ENCODE measurements around the gene PPIL6.

PPIL6 gene

DNA sequence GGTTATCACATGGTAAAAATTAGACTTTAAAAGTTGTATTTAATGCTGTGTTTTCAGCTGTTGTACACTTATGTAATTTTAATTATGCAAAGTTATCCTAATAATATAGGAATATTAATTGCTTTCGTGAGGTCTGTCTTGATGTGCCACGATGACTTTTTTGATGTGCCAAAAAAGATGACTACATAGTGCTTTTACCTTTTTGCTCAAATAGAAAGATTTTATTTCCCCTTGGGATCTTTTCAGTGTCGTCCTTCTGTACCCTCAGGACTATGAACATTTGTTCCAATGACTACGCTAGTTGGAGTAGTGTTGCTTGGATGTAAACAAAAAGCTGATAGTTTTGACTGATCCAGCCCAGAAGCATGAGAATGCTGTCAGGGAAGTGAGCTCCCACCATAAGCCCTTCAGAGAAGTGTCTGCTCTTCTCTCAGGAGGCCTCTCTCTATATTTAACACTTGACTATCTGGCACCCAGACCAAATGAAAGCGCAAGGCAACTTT lies 56.9 kb downstream of the PPIL6 start:
- H3K36me3 Mint-ChIP-seq (ENCODE audit: low read depth), result peaks cover 8% of the 10 kb centered on the region
- peak overlapping the region; percentile 90 for H3K27ac Mint-ChIP-seq
- H3K27me3 Mint-ChIP-seq (ENCODE audit: low read depth, poor library complexity), result peaks cover 10% of the 10 kb centered on the region
- TF ChIP-seq, protein P1, sequence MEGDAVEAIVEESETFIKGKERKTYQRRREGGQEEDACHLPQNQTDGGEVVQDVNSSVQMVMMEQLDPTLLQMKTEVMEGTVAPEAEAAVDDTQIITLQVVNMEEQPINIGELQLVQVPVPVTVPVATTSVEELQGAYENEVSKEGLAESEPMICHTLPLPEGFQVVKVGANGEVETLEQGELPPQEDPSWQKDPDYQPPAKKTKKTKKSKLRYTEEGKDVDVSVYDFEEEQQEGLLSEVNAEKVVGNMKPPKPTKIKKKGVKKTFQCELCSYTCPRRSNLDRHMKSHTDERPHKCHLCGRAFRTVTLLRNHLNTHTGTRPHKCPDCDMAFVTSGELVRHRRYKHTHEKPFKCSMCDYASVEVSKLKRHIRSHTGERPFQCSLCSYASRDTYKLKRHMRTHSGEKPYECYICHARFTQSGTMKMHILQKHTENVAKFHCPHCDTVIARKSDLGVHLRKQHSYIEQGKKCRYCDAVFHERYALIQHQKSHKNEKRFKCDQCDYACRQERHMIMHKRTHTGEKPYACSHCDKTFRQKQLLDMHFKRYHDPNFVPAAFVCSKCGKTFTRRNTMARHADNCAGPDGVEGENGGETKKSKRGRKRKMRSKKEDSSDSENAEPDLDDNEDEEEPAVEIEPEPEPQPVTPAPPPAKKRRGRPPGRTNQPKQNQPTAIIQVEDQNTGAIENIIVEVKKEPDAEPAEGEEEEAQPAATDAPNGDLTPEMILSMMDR (IDR thresholded peaks at IDR 0.05), result no peak
- H3K9me3 Mint-ChIP-seq, result no peaks in the 10 kb centered on the region
- H3K4me1 Mint-ChIP-seq, result peaks cover 41% of the 10 kb centered on the region
- DNase-seq, result no peak
- peak overlapping the region; percentile 94 for H3K4me3 Mint-ChIP-seq

DNA sequence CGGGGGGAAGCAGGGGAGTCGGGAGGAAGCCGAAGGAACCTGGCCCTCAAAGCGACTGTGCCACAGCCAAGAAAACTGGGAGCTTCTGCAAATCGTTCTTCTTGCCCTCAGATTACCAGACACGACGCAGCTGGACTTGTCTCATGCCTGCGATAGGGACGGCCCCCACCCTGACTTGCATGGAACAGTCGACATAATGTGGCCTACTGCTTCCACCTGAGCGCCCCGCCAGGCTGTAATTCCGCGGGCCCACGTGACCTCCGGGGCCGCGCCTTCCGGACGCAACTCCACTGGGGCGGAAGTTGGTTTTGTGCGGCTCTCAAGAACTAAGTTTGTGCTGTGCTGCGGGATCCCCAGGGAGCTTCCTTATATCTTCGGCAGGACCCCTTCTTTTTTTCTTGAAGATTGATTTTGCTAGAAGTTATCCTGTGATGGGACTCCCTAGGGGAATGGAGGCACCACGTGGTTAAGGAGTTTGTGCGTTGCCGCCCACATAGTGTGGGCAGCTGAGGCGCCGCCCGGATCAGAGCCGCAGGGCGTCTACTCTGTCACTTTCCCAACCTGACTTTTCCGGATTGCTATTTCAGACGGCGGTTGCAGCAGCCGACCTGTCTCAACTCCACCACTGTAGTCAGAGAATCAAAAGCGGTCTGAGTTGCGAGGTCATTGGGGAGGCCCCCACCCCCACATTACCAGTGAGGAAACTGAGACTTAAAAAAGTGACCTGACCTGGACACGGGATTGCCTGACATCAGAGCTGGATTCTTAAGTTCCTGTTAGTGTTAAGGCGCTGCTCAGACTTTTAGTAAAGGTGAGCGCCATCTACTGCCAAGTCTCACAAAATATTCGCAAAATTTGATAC lies 57.6 kb downstream of the PPIL6 start:
- H3K9me3 Mint-ChIP-seq, result no peaks in the 10 kb centered on the region
- peak; percentile 85 for DNase-seq
- H3K4me1 Mint-ChIP-seq, result peaks cover 46% of the 10 kb centered on the region
- TF ChIP-seq, protein P1 (IDR thresholded peaks at IDR 0.05), result peak; percentile 43
- H3K4me3 Mint-ChIP-seq, result peak overlapping the region; percentile 94
- peaks cover 15% of the 10 kb centered on the region for H3K36me3 Mint-ChIP-seq (ENCODE audit: low read depth)
- peaks cover 10% of the 10 kb centered on the region for H3K27me3 Mint-ChIP-seq (ENCODE audit: low read depth, poor library complexity)
- H3K27ac Mint-ChIP-seq, result peak overlapping the region; percentile 100

DNA sequence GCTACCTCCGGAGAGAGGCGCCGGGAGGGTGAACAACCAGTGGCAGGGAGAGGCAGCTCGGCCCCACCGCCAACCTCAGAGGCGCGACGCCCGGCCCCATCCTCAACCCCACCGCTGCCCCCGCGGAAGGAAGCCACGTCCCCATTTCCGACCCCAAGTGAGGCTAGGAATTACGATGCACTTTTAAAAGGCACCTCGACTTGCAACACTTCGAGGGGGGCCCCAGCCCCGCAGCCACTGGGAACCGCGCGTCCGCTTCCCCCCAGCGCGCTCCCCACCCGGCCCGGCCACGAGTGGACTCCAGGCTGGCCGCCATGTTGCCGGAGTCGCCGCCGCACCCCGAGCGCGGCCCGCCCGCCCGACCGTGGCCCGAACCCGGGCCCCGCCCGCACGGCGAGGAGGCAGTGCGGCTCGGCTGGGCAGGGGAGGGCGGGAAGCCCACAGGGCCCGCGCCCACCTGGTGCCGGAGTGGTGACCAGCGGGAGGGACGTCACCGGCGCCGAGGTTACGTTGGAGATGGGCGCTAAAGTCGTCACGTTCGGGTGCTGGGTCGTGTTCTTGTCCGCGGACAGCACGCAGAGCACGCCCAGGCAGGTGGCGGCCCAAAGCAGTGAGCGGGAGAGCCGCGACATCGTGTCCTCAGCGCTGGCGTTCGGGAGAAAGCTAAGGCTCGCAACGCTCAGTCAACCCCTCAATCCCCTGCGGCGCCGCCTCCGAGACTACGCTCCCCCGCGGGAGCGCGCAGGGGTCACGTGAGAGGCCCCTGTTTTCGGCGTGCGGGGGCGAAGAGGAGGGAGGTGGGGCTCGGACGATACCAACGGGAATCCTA lies 58.5 kb downstream of the PPIL6 start, which contains the start of gene CD164:
CD164 (minus strand) TSS at position 721 of the 829 bp plus-strand sequence; CDS start at position 632, 89 bp downstream.
- Mint-ChIP-seq H3K27ac (peak within 1 kb of the TSS; percentile 100), H3K36me3 (ENCODE audit: low read depth) (peaks cover 22% of the 10 kb centered on the region), H3K27me3 (ENCODE audit: low read depth, poor library complexity) (peaks cover 10% of the 10 kb centered on the region), H3K9me3 (no peaks in the 10 kb centered on the region), H3K4me3 (peak within 1 kb of the TSS; percentile 94), H3K4me1 (peaks cover 48% of the 10 kb centered on the region)
- TF ChIP-seq, protein P1 (IDR thresholded peaks at IDR 0.05), result no peak
- DNase-seq, result peak; percentile 92

DNA sequence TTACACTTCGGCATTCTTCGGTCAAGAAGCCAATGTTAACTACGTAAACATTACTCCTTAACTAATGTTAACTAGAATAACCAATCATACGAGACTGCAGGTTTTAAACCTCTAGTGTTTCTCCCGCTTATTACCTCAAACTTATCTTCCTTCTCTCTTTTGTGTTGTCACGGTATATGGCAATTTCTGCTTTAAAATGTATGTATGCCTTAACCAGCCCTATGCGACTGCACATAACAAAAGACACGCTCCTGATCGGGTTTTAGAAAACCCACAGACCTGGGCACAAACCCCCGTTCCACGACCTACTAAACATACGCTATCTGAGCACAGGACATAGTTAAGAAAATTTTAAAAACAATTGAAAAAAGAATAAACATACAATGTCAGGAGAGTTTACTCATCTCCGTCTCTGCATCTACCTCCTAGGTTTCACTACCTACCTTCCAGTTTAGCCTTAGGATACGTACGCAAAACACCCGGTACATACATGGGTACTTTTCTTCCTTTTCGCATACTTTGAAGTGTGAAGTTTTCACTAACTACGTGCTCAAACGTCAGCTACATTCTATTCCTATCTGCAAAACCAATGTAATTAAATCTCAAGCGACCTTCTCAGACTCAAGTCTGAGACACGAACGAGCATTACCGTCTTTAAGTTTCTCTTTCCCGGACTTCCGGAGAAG lies 59.2 kb downstream of the PPIL6 start:
- peaks cover 48% of the 10 kb centered on the region for H3K4me1 Mint-ChIP-seq
- no peaks in the 10 kb centered on the region for H3K9me3 Mint-ChIP-seq
- no peak for DNase-seq
- H3K27me3 Mint-ChIP-seq (ENCODE audit: low read depth, poor library complexity), result peaks cover 5% of the 10 kb centered on the region
- TF ChIP-seq, protein P1 (IDR thresholded peaks at IDR 0.05), result no peak
- H3K36me3 Mint-ChIP-seq (ENCODE audit: low read depth), result peaks cover 27% of the 10 kb centered on the region
- H3K4me3 Mint-ChIP-seq, result peak overlapping the region; percentile 94
- H3K27ac Mint-ChIP-seq, result peak overlapping the region; percentile 94

DNA sequence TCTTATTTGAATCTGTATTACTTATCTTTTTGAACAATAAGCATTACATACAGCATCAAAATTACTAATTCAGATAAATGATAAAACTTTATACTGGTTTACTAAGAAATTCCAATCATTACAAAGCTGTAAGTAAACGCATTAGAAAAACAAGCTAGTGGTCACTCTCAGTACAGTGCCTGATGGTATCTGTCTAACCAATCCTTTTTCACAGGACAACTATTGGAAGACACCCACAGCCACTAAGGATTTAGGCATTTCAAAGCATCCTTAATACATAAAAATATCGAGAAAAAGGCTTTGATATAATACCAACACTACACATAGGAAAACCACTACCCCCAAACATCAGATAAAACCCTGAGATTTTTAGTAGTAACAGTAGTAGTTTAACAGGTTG lies 60.7 kb downstream of the PPIL6 start:
- peaks cover 38% of the 10 kb centered on the region for H3K36me3 Mint-ChIP-seq (ENCODE audit: low read depth)
- no peak for DNase-seq
- H3K4me1 Mint-ChIP-seq, result peaks cover 45% of the 10 kb centered on the region
- no peak overlapping the region for H3K27ac Mint-ChIP-seq
- TF ChIP-seq, protein P1 (IDR thresholded peaks at IDR 0.05), result no peak
- H3K4me3 Mint-ChIP-seq, result peak overlapping the region; percentile 94
- no peaks in the 10 kb centered on the region for H3K9me3 Mint-ChIP-seq
- no peaks in the 10 kb centered on the region for H3K27me3 Mint-ChIP-seq (ENCODE audit: low read depth, poor library complexity)
